ENCODE data around the gene APOC1.

DNA sequence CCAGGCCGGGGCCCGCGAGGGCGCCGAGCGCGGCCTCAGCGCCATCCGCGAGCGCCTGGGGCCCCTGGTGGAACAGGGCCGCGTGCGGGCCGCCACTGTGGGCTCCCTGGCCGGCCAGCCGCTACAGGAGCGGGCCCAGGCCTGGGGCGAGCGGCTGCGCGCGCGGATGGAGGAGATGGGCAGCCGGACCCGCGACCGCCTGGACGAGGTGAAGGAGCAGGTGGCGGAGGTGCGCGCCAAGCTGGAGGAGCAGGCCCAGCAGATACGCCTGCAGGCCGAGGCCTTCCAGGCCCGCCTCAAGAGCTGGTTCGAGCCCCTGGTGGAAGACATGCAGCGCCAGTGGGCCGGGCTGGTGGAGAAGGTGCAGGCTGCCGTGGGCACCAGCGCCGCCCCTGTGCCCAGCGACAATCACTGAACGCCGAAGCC, 5.6 kb upstream of the APOC1 start:
- TF ChIP-seq, protein P1, sequence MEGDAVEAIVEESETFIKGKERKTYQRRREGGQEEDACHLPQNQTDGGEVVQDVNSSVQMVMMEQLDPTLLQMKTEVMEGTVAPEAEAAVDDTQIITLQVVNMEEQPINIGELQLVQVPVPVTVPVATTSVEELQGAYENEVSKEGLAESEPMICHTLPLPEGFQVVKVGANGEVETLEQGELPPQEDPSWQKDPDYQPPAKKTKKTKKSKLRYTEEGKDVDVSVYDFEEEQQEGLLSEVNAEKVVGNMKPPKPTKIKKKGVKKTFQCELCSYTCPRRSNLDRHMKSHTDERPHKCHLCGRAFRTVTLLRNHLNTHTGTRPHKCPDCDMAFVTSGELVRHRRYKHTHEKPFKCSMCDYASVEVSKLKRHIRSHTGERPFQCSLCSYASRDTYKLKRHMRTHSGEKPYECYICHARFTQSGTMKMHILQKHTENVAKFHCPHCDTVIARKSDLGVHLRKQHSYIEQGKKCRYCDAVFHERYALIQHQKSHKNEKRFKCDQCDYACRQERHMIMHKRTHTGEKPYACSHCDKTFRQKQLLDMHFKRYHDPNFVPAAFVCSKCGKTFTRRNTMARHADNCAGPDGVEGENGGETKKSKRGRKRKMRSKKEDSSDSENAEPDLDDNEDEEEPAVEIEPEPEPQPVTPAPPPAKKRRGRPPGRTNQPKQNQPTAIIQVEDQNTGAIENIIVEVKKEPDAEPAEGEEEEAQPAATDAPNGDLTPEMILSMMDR (IDR thresholded peaks at IDR 0.05) = no peak
- TF ChIP-seq TAF1 (IDR thresholded peaks at IDR 0.05; ENCODE audit: borderline replicate concordance, low read depth, low read length) = no peak
- TF ChIP-seq TEAD4 (IDR thresholded peaks at IDR 0.05; ENCODE audit: borderline replicate concordance, insufficient read depth) = no peak
- TF ChIP-seq, protein P2, sequence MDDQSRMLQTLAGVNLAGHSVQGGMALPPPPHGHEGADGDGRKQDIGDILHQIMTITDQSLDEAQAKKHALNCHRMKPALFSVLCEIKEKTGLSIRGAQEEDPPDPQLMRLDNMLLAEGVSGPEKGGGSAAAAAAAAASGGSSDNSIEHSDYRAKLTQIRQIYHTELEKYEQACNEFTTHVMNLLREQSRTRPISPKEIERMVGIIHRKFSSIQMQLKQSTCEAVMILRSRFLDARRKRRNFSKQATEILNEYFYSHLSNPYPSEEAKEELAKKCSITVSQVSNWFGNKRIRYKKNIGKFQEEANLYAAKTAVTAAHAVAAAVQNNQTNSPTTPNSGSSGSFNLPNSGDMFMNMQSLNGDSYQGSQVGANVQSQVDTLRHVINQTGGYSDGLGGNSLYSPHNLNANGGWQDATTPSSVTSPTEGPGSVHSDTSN (IDR thresholded peaks at IDR 0.05) = no peak
- TF ChIP-seq POLR2AphosphoS5 (IDR thresholded peaks at IDR 0.05; ENCODE audit: low read depth, low read length) = no peak
- no peak for TF ChIP-seq JUND (IDR thresholded peaks at IDR 0.05)
- TF ChIP-seq, protein P3, sequence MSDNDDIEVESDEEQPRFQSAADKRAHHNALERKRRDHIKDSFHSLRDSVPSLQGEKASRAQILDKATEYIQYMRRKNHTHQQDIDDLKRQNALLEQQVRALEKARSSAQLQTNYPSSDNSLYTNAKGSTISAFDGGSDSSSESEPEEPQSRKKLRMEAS (IDR thresholded peaks at IDR 0.05; ENCODE audit: low read depth) = no peak
- no peak for TF ChIP-seq YY1 (IDR thresholded peaks at IDR 0.05; ENCODE audit: low read depth)
